Measurements from ENCODE around the gene CEP95. TPM values are rescaled to one million over a fixed set of nuclear protein-coding genes. Genes with fewer than 3 reads are reported as not detected.

The CEP95 gene
- total RNA-seq, 1 donor from 2014 or later, result 46.4 TPM

Other genes starting within 250 kb of the CEP95 start
- 20.6 and 21.9 TPM in 2 replicates for gene TEX2, start 243.7 kb upstream of the CEP95 start, total RNA-seq
- gene PECAM1, start 116.1 kb upstream of the CEP95 start, total RNA-seq, result 6.9 and 7.4 TPM in 2 replicates
- gene MILR1, start 57.9 kb upstream of the CEP95 start, total RNA-seq, result 0.26 and 0.37 TPM in 2 replicates
- gene POLG2, start 9.9 kb upstream of the CEP95 start, total RNA-seq, result 33.3 and 36.5 TPM in 2 replicates
- gene DDX5, start 688 bp upstream of the CEP95 start, total RNA-seq, result 920 and 926 TPM in 2 replicates
- 10.8 and 11.1 TPM in 2 replicates for gene SMURF2, start 155.3 kb downstream of the CEP95 start, total RNA-seq

All from activated T-helper 1 cell treated with anti-CD3 and anti-CD28 coated beads, Interleukin-12 subunit alpha, Interleukin-12 subunit beta, Interleukin-2, Interleukin-4 antibody, amounts not matched to agents 30 ng/mL and 10 ng/mL and 1 ng/mL, durations not matched to agents 14 hours and 24 hours and 36 hours (primary cell).